ENCODE data around the gene CD300C.

DNA sequence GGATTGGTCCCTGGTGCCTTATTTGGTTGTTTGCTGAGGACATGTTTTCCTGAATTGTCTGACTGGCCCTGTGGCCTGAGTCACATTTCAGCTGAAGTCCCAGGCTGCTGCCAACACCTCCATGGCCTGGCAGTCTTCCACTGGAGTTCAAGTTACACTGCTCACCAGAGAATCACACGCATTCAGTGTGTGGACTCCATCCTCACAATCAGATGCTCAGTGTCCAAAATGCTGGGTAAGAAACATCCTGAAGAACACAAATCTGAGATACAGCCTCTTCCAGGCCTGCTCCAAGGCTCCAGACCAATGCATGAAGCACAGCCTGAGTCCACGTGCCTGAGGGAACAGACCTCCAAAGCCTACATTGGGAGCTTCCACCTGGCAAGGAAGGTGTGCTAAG is 33.9 kb downstream of the CD300C start:
- TF ChIP-seq, protein P1, sequence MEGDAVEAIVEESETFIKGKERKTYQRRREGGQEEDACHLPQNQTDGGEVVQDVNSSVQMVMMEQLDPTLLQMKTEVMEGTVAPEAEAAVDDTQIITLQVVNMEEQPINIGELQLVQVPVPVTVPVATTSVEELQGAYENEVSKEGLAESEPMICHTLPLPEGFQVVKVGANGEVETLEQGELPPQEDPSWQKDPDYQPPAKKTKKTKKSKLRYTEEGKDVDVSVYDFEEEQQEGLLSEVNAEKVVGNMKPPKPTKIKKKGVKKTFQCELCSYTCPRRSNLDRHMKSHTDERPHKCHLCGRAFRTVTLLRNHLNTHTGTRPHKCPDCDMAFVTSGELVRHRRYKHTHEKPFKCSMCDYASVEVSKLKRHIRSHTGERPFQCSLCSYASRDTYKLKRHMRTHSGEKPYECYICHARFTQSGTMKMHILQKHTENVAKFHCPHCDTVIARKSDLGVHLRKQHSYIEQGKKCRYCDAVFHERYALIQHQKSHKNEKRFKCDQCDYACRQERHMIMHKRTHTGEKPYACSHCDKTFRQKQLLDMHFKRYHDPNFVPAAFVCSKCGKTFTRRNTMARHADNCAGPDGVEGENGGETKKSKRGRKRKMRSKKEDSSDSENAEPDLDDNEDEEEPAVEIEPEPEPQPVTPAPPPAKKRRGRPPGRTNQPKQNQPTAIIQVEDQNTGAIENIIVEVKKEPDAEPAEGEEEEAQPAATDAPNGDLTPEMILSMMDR (IDR thresholded peaks at IDR 0.05) = no peak
- no peak for TF ChIP-seq POLR2A (IDR thresholded peaks at IDR 0.05)

Data from esophagus squamous epithelium (tissue), 4 donors.